ENCODE results near the gene ATP6V1F.
A peak's percentile ranks its signal among the peaks of the same experiment; 100 is the strongest.

DNA sequence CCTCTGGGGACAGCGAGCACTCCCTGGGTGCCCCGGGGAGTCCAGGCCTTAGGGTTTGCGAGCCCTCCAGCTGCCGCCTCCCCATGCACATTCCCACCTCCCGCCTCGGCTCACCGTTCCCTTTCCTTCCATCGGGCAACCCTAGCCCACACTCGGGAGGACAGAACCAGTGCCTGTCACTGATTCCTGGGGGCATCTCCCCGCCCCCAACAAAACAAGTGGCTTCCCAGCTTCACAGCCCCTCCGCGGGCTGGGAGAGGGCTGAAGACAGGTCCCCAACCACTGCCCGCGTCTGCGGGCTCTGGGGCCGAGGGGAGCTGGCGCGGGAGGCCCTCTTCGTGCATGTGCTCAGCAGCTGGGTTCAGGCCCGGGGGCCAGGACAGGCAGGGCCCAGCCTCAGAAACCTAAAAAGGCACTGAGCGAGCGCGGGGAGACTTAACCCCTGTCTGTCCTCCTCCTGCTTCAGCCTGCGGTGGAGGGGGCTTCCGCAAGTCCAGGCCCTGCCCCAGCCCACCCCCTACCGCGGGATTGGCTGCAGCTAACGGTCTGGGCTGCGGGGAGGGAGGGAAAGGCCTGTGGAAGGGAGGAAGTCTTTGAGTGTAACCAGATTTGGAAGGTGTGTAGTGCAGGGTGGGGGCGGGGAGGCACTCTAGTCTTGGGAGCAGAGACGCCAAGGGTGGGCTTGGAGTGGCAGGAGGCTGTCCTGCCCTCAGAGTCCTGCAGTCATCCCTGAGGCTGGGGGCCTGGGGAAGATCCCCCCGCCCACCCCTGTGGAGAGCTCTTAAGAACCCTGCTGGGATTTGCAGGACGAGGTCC, 31.3 kb upstream of the ATP6V1F start:
- no peak for TF ChIP-seq POLR2A (IDR thresholded peaks at IDR 0.05)
- TF ChIP-seq, protein P1, sequence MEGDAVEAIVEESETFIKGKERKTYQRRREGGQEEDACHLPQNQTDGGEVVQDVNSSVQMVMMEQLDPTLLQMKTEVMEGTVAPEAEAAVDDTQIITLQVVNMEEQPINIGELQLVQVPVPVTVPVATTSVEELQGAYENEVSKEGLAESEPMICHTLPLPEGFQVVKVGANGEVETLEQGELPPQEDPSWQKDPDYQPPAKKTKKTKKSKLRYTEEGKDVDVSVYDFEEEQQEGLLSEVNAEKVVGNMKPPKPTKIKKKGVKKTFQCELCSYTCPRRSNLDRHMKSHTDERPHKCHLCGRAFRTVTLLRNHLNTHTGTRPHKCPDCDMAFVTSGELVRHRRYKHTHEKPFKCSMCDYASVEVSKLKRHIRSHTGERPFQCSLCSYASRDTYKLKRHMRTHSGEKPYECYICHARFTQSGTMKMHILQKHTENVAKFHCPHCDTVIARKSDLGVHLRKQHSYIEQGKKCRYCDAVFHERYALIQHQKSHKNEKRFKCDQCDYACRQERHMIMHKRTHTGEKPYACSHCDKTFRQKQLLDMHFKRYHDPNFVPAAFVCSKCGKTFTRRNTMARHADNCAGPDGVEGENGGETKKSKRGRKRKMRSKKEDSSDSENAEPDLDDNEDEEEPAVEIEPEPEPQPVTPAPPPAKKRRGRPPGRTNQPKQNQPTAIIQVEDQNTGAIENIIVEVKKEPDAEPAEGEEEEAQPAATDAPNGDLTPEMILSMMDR (IDR thresholded peaks at IDR 0.05) = no peak
- peak in 2 of 3 donors; percentile 14 to 40 for TF ChIP-seq POLR2AphosphoS5 (IDR thresholded peaks at IDR 0.05)
- TF ChIP-seq EP300 (IDR thresholded peaks at IDR 0.05) = no peak

Measured in stomach (tissue), 4 donors.